GM12874 (cell line): ENCODE data around the gene ADGRG4.

Source experiments
- CTCF ChIP-seq: IDR thresholded peaks from 2 replicates; pipeline ENCODE4 v1.5.1; 2011; ENCODE audit warnings: low read depth, mild to moderate bottlenecking, control low read depth, low read length, moderate library complexity; ENCODE audit not compliant: insufficient read depth

Gene ADGRG4

GRCh38 chrX:136304493-136304892 lies 3.7 kb downstream of the ADGRG4 start:
- TF ChIP-seq CTCF, result no peak

GRCh38 chrX:136306182-136306581 lies 5.4 kb downstream of the ADGRG4 start:
- TF ChIP-seq CTCF, result no peak

- TF ChIP-seq CTCF, result no peak
Observed at GRCh38 chrX:136307471-136307870, 6.7 kb downstream of the ADGRG4 start.

GRCh38 chrX:136310411-136310810 lies 9.6 kb downstream of the ADGRG4 start:
- TF ChIP-seq CTCF, result no peak

GRCh38 chrX:136318156-136318555 lies 17.4 kb downstream of the ADGRG4 start:
- no peak for TF ChIP-seq CTCF

- no peak for TF ChIP-seq CTCF
Observed at GRCh38 chrX:136318895-136319597, 18.3 kb downstream of the ADGRG4 start.

GRCh38 chrX:136319600-136319999 lies 18.8 kb downstream of the ADGRG4 start:
- TF ChIP-seq CTCF, result no peak
